HG03045 (cell line): ENCODE data around the gene SMIM32.

Experiments used
- ATAC-seq: cut with Tn5 transposase; IDR thresholded peaks from one replicate; pipeline ENCODE4 v1.9.1; 2021; ENCODE audit warnings: mild to moderate bottlenecking, moderate library complexity; ENCODE audit not compliant: unreplicated experiment

SMIM32 gene

DNA sequence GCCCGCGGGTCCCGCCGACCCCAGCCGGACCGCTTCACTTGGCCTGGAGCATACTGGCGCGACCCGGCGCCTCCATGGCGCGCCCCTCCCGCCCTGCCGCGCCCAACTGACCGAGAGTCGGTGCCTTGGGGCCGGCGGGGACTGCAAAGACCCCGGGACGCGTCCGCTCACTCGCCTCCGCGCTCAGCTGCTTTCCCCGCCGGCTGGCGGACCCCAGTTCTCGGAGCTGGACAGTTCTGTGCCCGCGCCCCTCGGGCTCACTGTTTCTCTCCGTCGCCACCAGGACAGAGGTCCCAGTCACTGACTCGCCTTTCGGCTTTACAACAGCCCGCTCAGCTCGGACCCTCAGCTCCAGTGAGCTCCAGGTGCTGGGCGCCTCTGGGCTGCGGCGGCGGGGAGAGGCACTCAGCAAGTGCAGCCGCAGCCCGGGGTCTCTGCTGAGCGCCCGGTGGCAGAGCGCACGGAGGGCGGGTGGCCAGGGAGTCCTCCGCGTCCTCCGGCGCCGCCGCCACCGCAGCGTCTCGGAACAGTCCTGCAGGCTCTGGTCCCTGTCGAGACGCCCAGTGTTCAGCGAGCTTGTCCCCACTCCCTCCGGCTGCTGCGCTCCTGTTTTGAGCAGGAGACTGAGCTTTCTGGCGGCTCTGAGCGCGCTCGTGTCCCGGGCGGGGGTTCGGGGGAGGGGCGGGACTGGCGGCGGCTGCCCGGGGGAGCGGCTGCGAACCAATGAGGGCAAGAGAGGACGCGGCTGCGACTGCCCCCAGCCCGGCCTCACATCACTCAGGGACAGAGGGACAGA is at the start of gene SMIM32:
SMIM32 (minus strand) TSS at position 637 of the 796 bp plus-strand sequence. CDS start 638 bp downstream, outside the sequence.
- no peak for ATAC-seq

DNA sequence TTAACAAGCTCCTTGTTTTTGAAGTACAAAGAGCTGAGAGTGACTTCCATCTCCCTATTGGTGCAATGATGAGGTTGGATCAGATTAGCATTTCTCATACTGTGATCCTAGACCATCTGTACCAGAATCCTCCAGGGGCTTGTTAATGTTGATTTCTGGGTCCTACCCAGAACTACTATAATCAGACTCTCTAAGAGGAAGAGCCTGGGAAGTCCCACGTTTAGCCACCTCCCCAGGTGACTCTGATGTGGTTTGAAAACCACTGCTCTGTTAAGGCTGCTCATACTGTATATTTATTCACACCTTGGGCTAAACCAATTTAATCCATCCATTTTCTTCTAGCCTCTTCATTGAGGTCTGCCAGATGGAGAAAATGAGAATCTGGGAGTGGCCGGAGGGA is 49.6 kb upstream of the SMIM32 start:
- ATAC-seq = no peak

DNA sequence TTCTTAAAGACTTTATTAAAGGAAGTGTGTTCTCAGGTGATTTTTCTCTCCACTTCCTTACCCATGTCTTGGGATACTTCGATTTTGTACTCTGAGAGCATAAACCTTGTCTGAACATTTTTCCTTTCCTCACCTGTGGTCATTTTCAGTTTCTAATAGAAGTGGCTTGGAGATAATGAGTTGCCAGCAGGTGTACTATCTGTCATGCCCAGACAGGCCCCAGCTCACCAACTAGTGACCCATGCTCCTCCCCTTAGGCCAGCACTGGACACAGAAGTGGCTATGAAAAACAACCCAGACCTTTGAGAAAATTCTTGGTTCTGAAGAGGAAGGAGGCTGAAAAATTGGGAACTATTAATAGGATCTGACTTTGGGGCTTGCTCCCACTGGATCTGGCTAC is 49.2 kb upstream of the SMIM32 start:
- ATAC-seq = no peak

DNA sequence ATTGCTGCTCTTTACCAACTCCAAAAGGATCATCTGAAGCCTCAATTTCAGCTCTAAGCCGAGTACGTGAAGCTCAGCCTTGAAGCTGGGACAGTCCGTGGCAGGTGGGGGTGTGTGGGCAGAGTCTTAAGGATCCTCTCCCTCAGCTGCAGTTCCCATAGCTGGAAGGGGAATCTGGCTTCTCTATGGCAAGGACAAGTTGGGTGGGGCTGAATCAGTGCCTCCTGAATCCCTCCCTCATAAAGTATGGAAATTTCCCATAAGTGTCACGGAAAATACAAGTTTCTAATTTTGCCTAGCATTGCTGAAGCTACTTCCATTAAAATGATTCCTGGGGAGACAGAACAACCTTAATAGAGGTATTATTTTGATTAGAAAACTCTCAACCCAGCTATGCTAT is 47.9 kb upstream of the SMIM32 start:
- ATAC-seq = no peak

DNA sequence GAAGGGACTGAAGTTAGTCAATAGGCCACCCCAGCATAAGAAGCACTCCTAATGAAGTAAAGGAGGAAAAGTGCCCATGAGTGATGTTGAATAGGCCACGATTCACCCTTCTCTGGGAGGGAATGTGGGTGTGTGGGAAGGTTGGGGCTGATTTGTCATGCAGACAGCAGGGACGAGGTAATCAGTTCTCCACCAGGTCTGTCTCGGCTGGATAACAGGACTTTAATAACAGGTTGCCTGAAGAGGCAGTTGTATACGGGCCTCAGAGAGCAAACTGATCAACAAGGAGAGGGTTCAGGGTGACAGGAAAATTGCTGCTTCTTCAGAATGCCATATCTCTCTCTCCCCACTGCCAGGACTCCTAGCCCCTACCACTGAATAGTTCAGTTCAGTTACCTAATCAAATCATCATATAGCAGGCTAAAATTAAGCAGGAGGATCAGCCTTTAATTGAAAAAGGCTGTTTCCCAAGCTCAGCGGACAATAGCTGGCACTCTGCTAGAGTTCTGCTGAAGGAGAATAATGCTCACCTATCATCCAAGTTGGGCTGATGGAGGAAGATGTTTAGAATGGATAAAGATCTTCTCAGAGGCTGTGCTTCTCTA is 43.6 kb upstream of the SMIM32 start:
- ATAC-seq = no peak

DNA sequence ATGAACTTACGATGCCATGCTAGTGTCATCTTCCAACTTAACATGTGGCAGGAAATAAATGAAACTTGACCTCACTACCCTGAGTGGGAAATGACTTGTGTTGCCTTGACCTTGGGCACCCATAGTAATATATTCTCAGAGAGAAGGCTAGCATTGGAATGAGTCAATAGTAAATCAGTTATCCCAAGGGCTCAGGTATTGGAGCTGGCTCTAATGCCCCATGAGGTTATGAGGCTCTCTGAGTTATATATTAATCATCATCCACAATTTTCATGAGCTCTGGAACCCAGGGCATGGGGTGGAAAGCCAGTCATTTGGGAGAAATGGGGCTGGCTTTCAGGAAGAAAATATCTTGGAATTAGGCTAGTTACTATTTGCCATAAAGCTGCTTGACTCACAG is 42.4 kb upstream of the SMIM32 start:
- ATAC-seq = no peak

DNA sequence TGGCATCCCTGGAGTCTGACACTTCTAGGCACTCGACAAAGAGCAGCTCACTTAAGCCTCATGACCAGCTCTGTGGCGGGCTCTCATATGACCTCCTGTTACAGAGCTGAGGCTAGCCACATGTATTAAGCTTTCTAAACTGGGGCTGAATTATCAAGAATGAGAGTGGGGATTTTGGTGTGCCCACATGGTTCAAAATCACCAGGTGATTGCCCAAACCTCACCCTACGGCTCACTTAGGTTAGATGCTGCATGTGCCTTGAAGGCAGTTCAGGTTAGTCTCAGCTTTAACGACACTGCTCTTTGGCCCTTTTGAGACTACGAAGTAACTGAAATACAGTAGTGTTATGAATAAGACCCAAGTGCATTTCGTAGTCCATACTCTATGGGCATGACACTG is 39.4 kb upstream of the SMIM32 start:
- ATAC-seq = peak; percentile 62

DNA sequence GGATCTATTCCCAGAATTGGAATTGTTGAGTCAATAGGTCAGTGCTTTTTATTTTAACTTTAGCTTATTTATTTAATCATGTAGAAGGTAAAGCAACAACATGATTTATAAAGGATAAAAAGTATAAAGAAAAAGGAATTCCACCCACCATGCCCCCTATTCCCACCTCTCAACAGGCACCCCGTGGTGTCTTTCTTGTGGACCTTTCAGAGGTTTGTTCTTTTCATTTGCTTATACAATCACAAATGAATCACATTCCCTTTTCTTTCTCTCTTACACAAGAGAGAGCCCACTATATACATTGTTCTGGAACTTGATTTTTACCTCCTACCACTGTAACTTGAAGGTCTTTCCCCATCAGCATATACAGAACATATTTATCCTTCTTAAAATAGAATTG is 37.2 kb upstream of the SMIM32 start:
- no peak for ATAC-seq

DNA sequence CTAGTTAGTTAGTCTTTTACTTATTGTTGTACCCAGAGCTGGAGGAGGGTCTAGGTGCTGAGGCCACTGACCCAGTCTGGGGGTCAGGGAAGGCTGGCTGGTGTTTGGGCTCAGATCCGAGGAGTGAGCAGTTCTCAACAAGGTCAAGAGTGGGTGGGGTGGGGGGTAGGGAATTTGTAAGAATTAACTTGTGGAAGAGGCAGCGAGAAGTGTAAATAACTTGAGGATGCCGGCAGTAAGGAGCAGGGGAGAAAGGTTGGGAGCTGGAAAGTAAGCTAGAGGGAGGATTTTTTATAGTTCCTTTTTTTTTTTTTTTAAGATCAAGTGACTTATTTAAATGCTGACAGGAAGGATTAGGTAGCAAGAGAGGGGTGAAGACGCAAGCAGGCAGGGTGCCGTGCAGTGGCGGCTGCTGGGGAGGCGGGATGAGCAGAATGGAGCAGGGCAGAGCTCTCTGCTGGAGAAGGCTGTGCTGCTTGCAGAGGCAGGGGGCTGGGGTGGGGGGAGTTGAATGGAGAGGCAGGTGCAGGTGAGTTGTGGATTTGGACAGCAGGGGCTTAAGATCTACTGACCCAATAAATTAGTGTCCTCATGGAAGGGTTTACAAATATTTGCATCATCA is 35.3 kb upstream of the SMIM32 start:
- ATAC-seq = no peak

DNA sequence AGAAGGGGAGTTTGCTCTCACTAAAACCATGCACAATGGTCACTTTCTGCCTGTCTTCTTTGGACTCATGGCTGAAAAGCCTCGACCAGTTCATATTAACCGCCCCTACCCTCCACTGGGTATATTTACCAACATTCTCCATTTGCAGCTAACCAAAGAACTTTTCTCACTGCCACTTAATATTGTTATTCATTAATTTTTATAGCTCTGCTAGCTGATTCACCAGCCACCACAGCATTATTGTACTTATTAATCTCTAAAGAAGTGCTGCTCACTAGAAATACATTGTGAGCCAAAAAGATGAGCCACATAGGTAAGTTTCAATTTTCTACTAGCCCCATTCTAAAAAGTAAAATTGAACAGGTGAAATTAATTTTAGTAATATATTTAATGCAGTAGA is 33.4 kb upstream of the SMIM32 start:
- ATAC-seq = no peak

DNA sequence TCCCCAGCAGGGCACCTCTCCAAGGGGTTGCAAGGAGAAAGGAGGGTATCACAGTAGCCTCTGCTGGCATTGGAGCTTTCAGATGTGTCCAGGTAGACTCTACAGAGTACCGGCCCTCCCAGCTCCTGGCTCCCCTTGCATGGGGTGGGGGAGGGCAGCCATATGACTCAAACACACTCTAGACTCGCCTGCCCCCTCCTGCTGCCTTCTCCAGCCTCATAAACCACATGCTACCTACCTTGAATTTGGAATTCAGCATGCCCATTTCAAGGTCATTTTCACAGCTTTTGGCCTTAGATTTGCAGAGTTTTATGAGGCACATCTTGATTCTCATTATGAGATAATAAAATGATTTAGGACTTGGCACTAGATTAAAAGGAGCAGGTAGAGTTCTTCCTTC is 32.8 kb upstream of the SMIM32 start:
- ATAC-seq = no peak

DNA sequence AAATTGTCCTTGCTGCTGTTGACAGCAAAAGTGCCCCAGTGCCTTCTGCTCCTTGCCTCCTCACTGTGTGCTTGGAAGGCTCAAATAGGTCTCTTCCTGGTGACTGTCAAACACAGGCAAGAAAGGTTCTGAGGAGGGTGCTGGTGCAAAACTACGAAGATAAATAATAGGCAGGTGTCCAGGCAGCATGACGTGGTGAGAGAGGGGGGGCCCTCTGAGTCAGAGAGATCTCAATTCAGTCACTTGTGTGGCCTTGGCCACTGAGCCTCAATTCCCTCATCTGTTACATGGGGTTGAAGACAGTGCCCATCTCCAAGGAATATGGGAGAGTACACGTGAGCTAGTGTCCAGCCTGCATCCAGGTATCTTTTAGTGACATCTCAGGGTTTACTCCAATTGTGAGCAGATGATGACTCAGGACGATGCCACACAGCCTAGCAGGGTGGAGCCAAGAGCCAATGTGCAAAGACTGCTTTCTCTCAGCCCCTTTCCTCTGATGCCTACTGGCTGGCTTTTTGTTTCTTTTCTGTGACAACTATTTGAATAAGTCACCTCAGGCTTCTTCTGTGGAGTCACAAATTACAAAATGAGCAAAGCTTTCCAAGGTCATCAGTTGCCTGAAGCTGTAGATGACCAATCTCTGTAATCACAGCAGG is 29.7 kb upstream of the SMIM32 start:
- ATAC-seq = no peak

DNA sequence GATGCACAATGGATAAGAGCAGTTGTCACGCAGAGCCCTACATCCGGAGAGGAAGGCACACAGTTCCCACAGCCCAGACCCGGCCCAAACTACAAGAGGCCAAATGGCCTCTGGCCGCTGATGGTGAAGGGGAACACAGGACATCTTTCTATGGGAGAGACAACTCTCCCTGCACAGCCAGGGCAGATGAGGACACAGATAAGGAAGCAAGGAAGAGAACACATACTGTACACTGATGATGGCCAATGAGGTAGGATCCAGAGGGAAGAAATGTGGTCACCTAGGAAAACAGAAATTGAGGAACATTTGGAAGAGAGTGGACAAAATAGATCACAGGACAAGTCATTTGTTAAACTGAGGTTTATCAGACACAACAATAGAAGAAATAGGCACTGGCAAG is 28.4 kb upstream of the SMIM32 start:
- no peak for ATAC-seq

DNA sequence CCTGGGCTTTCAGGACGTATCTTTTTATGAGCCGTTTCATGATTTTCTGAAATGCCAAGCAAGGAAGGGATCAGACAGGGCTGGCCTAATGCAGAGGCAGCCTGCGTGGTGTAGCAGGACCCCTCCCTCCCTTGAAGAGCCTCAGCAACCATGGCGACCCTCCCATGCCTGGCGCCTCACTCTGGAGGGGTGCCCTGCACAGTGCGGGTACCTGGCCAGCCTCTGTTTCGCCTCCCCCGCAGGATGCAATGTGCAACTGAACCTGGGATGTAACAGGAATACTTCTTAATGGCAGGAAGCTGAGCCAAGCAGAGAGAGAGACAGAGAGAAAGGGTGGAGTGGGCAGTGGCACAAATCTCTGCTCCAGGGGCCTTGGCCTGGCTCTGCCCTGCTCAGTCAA is 23.3 kb upstream of the SMIM32 start:
- no peak for ATAC-seq

DNA sequence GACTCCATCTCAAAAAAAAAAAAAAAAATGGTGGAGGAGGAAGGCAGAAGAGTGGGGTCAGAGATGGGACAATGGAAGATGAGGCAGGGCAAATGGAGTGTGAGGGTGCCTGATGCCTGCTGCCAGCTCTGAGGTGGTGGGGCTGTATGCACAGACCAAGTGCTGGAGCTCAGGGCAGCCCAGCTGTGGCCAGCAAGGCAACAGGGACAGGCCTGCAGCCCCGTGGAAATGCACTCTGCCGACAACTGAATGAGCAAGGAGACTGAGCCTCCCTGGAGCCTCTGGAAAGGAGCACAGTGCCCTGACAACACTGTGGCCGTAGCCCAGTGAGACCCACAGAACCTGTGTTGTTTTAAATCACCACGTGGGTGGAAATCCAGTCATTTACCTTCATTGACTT is 22.9 kb upstream of the SMIM32 start:
- ATAC-seq = no peak

DNA sequence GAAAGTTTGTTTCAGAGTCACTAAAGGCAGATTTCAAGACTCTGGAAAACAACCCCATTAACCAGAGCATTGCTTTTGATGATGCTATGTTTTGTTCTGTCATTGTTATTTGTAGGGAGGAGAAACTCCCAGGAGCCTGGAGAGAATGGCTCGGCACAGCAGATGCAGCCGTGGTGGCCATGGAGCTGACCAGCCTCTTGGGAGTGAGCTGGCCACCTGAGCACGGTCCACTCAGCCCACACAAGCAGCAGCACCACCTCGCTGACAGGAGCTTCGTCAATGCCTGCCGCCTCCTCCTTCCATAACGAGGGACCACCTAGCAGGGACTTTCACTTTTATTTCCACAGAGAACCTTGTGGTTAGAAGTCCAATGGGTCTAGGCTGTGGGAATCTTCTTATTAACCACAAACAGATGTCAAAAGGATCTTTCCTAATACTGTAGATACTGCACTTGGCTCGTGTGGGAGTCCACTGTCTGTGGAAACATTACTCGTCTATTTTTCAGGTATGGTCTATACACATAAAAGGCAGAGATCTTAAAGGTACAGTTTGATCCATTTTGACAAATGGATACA is 21.0 kb upstream of the SMIM32 start:
- ATAC-seq = no peak

DNA sequence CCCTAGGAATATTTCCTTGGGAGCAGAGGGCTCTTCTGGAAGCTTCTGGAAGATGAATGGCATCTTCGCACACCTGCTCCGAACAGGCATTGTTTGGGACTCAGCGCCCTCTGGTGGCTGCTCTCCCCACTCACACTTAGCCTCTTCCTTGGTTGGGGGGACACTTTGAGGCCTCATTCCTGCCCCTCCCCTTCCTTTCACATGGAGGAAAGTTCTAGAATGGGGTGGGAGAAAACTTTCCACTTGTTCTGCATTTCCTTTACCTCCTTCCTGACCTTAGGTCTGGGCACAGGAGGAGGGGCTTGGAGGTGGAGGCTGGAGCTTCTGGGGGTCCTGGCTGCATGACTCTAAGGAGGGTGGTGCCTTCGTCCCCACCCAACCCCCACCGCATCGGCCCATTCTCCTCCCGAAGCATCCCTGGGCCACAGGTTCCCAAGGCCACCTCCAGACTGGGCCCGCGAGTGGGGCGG is 19.3 kb upstream of the SMIM32 start:
- peak; percentile 45 for ATAC-seq

DNA sequence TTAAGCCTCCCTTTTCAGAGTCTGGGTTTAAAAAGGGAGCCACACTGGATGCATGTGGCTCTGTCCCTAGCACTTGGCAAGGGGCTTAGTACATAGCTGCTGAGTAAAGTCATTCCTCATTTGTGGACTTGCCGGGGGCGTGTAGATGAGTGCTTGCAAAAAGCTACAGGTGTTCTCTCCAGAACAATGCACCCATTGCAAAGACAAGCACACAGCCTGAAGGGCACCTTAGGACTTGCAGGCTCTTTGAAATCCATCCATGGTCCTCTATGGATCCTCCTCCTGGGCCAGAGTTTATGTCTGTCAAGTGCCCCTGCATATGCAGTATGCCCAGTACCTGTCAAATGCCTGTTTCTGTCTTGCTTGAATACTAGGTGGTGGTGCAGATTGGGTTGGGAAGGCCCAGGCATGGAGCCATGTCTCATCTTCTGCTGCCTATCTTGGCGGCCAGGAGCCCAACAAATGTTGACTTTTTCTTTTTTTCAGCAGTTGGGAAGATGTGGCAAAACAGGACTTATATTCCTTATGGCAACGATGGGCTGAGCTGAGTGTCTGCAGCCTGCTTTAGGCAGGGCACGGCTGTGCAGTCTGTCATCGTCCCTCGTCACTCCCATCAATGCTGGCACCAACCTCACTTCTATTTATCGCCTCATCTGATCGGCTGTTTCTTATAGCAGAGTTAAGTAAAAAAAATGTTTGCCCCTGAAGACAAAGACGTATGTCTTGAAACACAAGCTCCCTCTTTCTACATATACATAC is 18.5 kb upstream of the SMIM32 start:
- ATAC-seq = no peak

DNA sequence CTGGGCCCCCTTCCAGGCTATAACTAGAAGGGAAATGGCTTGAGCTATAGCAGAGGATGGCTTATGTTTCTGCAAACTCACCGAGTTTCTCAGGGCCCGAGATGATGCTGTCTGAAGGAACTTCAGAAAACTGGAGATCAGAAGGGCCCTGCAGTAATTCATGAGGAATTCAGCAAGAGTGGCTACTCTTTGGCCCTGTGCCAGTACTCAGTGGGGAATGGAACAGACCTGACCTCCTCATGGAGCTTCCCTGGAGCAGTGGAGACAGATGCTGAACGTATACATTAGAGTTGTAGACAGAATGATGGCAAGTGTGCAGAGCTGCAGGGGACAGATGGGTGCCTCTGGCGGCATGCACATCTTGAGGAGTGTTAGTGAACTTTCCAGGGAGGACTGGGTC is 17.3 kb upstream of the SMIM32 start:
- ATAC-seq = no peak

DNA sequence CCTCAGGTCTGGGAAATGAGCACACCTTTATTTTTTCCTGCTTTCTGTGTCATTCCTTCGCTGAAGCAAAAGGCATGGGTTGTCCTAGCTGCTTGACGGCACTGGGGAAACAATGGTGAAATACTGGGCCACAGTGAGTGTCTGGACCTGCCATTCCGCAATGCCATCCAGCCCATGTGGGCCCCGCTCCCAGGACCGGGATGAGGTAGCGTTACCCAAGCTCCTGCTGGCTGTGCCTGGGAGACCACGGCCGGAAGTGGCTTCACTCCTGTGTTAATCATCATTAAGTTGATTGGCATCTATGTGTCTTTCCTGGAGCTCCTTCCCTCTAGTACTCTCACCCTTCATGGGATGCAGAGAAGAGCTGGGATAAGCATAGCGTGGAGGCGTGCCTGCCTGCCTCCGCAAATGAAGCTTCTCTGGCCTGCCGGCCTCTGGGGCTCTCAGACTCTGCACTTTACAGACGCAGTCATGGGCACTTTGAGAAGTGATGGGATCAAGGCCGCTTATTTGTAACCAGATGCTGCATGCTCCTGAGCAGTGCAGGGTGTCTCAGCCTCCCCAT is 16.5 kb upstream of the SMIM32 start:
- ATAC-seq = no peak
